ENCODE results near the gene ANO1. TPM values are rescaled to one million over a fixed set of nuclear protein-coding genes. Genes with fewer than 3 reads are reported as not detected.

Gene ANO1
- total RNA-seq, 1 experiment from 2014 or later = 10.9 TPM

- H3K23ac ChIP-seq (ENCODE audit: insufficient read length, low read depth, low read length) = no peak overlapping the region
- no peak overlapping the region for H3K4ac ChIP-seq (ENCODE audit: low read depth, low read length)
- no peak overlapping the region for H3K27ac ChIP-seq (ENCODE audit: insufficient read length, low read depth, low read length)
- H3K79me1 ChIP-seq (ENCODE audit: insufficient read depth, low read depth, low read length, poor library complexity, severe bottlenecking) = no peaks in the 10 kb centered on the region
- H3K14ac ChIP-seq (ENCODE audit: insufficient read depth, low read length) = no peak overlapping the region
- Mint-ChIP-seq H3K36me3 (ENCODE audit: insufficient read depth in 1 of 3, low read depth in 3 of 3) (peaks cover 0 to 3% (median 0%) of the 10 kb centered on the region in 3 experiments; a peak in 2 of 7 replicates), H3K27ac (no peak overlapping the region; a peak in 1 of 7 replicates), H3K4me3 (no peak overlapping the region), H3K27me3 (ENCODE audit: low read depth) (peaks cover 8% of the 10 kb centered on the region; the same call in 1 of the 2 replicates), H3K4me1 (peaks cover 0 to 2% of the 10 kb centered on the region in 2 experiments; a peak in 1 of 4 replicates), H3K9me3 (no peaks in the 10 kb centered on the region)
- no peak for TF ChIP-seq CTCF (conservative IDR thresholded peaks at IDR 0.05)
- H2BK5ac ChIP-seq (ENCODE audit: insufficient read length, low read length) = no peak overlapping the region
- no peaks in the 10 kb centered on the region for H3K9me3 ChIP-seq (ENCODE audit: control insufficient read depth, low read depth, low read length)
- no peak overlapping the region for H2BK15ac ChIP-seq (ENCODE audit: low read depth, low read length)
- H3K9ac ChIP-seq (ENCODE audit: extremely low read depth, insufficient read length, low read length) = no peak overlapping the region
- no peak overlapping the region for H3T11ph ChIP-seq (ENCODE audit: low read length)
- no peak overlapping the region for H3K18ac ChIP-seq (ENCODE audit: insufficient read length, low read depth, low read length)
- no peak overlapping the region for H4K8ac ChIP-seq (replicated peaks; ENCODE audit: insufficient read length, low read depth, low read length)
- no peak overlapping the region for H2BK12ac ChIP-seq (ENCODE audit: insufficient read length, low read depth, low read length)
- H4K5ac ChIP-seq (ENCODE audit: insufficient read length, low read depth, low read length) = no peak overlapping the region
- H3K27me3 ChIP-seq (ENCODE audit: insufficient read depth, low read length) = no peaks in the 10 kb centered on the region
- WGBS (ENCODE audit: extremely low coverage, insufficient read length, low lambda C conversion rate) = no CpG with 5 or more reads among the region's 9 CpGs
- no peak overlapping the region for H3K56ac ChIP-seq (ENCODE audit: insufficient read length, low read depth, low read length)
- no peaks in the 10 kb centered on the region for H3K23me2 ChIP-seq (ENCODE audit: insufficient read length, low read depth, low read length, poor library complexity, severe bottlenecking)
- no peak overlapping the region for H2AFZ ChIP-seq (ENCODE audit: low read length)
- DNase-seq = no peak
- H4K20me1 ChIP-seq (ENCODE audit: control insufficient read depth, insufficient read depth, insufficient read length) = no peaks in the 10 kb centered on the region
- no peaks in the 10 kb centered on the region for H3K79me2 ChIP-seq (ENCODE audit: insufficient read depth, low read length)
- no peak overlapping the region for H2BK120ac ChIP-seq (ENCODE audit: low read depth, low read length, poor library complexity, severe bottlenecking)
- no peak overlapping the region for H3K4me2 ChIP-seq (ENCODE audit: insufficient read depth, insufficient read length, low read length)
- no peak overlapping the region for H4K91ac ChIP-seq (ENCODE audit: insufficient read length, low read depth, low read length)
- no peak overlapping the region for H2BK20ac ChIP-seq (ENCODE audit: low read depth, low read length, poor library complexity, severe bottlenecking)
- no peak overlapping the region for H2AK5ac ChIP-seq (ENCODE audit: insufficient read length, low read length)
- H3K4me1 ChIP-seq (ENCODE audit: insufficient read depth, low read length) = no peaks in the 10 kb centered on the region
Measured at GRCh38 chr11:70184396-70184795, 106.3 kb downstream of the ANO1 start.

Measured in H9 (cell line).